Activated T-helper 1 cell treated with Interleukin-2 at 50 U/mL for 16 hours (primary cell): Measurements from ENCODE around the gene GFRA3.
A peak's percentile ranks its signal among the peaks of the same experiment; 100 is the strongest.

Experiments used
- DNase-seq: peaks from one replicate; pipeline ENCODE4 v3.0.0-alpha.2; 2020; ENCODE audit warnings: low read depth

The GFRA3 gene

GRCh38 chr5:138246334-138246733 is 28.1 kb downstream of the GFRA3 start:
- no peak for DNase-seq

- DNase-seq: no peak
Measured at GRCh38 chr5:138245717-138246116, 28.7 kb downstream of the GFRA3 start.

- no peak for DNase-seq
Measured at GRCh38 chr5:138243794-138244193, 30.6 kb downstream of the GFRA3 start.

GRCh38 chr5:138241688-138242571 is 32.5 kb downstream of the GFRA3 start:
- no peak for DNase-seq

GRCh38 chr5:138240650-138241385 is 33.6 kb downstream of the GFRA3 start:
- DNase-seq: no peak

GRCh38 chr5:138238034-138238433 is 36.4 kb downstream of the GFRA3 start:
- no peak for DNase-seq

GRCh38 chr5:138234651-138235050 is 39.8 kb downstream of the GFRA3 start:
- no peak for DNase-seq

GRCh38 chr5:138233280-138233679 is 41.1 kb downstream of the GFRA3 start:
- DNase-seq: no peak

GRCh38 chr5:138230981-138231589 is 43.3 kb downstream of the GFRA3 start:
- no peak for DNase-seq

- no peak for DNase-seq
Measured at GRCh38 chr5:138230261-138230660, 44.2 kb downstream of the GFRA3 start.

GRCh38 chr5:138229387-138229786 is 45.0 kb downstream of the GFRA3 start:
- no peak for DNase-seq

GRCh38 chr5:138226910-138227309 is 47.5 kb downstream of the GFRA3 start:
- DNase-seq: no peak

- no peak for DNase-seq
Measured at GRCh38 chr5:138224712-138225111, 49.7 kb downstream of the GFRA3 start.

GRCh38 chr5:138223532-138223931 is 50.9 kb downstream of the GFRA3 start:
- DNase-seq: no peak

GRCh38 chr5:138216799-138217198 is 57.6 kb downstream of the GFRA3 start:
- DNase-seq: no peak

GRCh38 chr5:138213161-138214029 is 61.0 kb downstream of the GFRA3 start, which contains the start of gene CDC23:
Gene CDC23 (minus strand): TSS chr5:138213323. CDS start chr5:138213312, 11 bp downstream.
- peak; percentile 79 for DNase-seq

GRCh38 chr5:138212828-138213160 is 61.6 kb downstream of the GFRA3 start:
- no peak for DNase-seq

GRCh38 chr5:138210985-138211384 is 63.4 kb downstream of the GFRA3 start:
- DNase-seq: no peak
